ENCODE results near the gene C1QTNF6. TPM values are rescaled to one million over a fixed set of nuclear protein-coding genes. Genes with fewer than 3 reads are reported as not detected.

Gene C1QTNF6
- total RNA-seq, 1 experiment from 2014 or later: 15.2 TPM

DNA sequence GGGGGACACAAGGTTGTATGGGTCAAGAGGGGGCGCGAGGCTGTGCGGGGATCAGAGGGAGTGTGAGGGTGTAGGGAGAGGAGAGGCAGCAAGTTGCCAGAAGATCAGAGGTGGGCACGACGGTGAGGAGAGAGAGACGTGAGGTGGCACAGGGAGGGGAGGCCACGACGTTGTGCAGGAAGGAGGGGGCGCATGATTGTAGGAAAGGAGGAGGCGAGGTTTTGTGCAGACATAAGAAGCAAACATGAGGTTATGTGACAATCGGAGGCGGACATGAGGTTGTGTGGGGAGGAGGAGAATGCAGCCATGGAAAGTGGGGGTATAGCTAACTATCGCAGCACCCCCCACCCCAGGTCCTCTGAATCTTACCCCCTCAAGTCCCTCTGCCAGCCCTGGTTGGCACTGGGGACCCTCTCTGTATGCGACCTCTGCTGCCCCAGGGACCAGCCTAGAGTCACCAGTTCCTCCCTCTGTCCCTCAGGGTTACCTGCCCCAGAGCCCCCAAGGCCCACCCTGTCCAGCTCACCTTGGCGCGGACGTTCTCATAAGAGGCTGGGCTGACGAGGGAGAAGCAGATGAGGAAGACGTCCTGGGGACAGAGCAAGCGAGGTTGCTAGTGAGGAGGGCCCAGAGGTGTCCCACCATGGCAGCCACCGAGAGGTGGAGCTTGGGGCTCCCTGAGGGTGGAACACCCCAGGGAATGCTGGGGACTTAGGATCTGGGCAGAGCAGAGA, 43.5 kb upstream of the C1QTNF6 start:
- ChIA-PET RAD21 (ENCODE audit: low non-redundant PET in 1 of 2, low total read pairs in 2 of 2, uncharacterized antibody in 2 of 2, unreplicated experiment in 2 of 2) (no interaction called here), CTCF (interaction anchor here (0.9 kb wide), 1 partner anchor 29 kb away, joined by 3 read pairs; no protein-coding TSS in a partner anchor), POLR2A (no interaction called here)
- no peak overlapping the region for H3K9ac ChIP-seq (ENCODE audit: low read length)
- no peaks in the 10 kb centered on the region for H3K9me3 ChIP-seq (ENCODE audit: control insufficient read depth in 1 of 2, insufficient read depth in 1 of 2, low read depth in 1 of 2, low read length in 2 of 2)
- peaks cover 24 to 41% of the 10 kb centered on the region in 2 experiments for H3K4me1 ChIP-seq (ENCODE audit: control insufficient read depth in 1 of 2, insufficient read depth in 2 of 2, low read length in 2 of 2)
- no TSS peak for BruUV-seq (replicated peaks)
- H3K4me3 ChIP-seq (replicated peaks in 1 of 2; ENCODE audit: low read depth in 1 of 2, low read length in 2 of 2): no peak overlapping the region
- no peak overlapping the region for H3K4me2 ChIP-seq (ENCODE audit: low read length)
- H3K36me3 ChIP-seq (ENCODE audit: control insufficient read depth in 1 of 2, insufficient read depth in 2 of 2, low read length in 2 of 2): no peaks in the 10 kb centered on the region
- no peak overlapping the region for H2AFZ ChIP-seq (ENCODE audit: low read depth, low read length, poor library complexity, severe bottlenecking)
- H3K9me2 ChIP-seq (ENCODE audit: insufficient read depth): no peaks in the 10 kb centered on the region
- no peak for DNase-seq (ENCODE audit: low read depth, low spot score)
- no peaks in the 10 kb centered on the region for H3K27me3 ChIP-seq (ENCODE audit: insufficient read depth, low read length)
- no peak for TF ChIP-seq FOSL1 (IDR thresholded peaks at IDR 0.05; ENCODE audit: low read depth)
- TF ChIP-seq, protein P1, sequence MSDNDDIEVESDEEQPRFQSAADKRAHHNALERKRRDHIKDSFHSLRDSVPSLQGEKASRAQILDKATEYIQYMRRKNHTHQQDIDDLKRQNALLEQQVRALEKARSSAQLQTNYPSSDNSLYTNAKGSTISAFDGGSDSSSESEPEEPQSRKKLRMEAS (IDR thresholded peaks at IDR 0.05): no peak
- TF ChIP-seq EZH2 (IDR thresholded peaks at IDR 0.05): no peak
- no peak for TF ChIP-seq SIN3A (IDR thresholded peaks at IDR 0.05; ENCODE audit: low read depth)
- no peak for TF ChIP-seq TCF7L2 (IDR thresholded peaks at IDR 0.05; ENCODE audit: borderline replicate concordance, extremely low read depth, insufficient read depth, insufficient read length)
- no peak for TF ChIP-seq CEBPB (IDR thresholded peaks at IDR 0.05; ENCODE audit: low read depth)
- TF ChIP-seq POLR2A (IDR thresholded peaks at IDR 0.05; ENCODE audit: borderline replicate concordance, extremely low read depth, insufficient read depth, insufficient read length): no peak
- no peak for TF ChIP-seq JUND (IDR thresholded peaks at IDR 0.05)
- TF ChIP-seq POLR2AphosphoS5 (IDR thresholded peaks at IDR 0.05; ENCODE audit: low read depth, low read length): no peak
- TF ChIP-seq ZNF274 (IDR thresholded peaks at IDR 0.05; ENCODE audit: low read depth, low read length): no peak
- TF ChIP-seq ZFX (IDR thresholded peaks at IDR 0.05): no peak
- TF ChIP-seq, protein P2, sequence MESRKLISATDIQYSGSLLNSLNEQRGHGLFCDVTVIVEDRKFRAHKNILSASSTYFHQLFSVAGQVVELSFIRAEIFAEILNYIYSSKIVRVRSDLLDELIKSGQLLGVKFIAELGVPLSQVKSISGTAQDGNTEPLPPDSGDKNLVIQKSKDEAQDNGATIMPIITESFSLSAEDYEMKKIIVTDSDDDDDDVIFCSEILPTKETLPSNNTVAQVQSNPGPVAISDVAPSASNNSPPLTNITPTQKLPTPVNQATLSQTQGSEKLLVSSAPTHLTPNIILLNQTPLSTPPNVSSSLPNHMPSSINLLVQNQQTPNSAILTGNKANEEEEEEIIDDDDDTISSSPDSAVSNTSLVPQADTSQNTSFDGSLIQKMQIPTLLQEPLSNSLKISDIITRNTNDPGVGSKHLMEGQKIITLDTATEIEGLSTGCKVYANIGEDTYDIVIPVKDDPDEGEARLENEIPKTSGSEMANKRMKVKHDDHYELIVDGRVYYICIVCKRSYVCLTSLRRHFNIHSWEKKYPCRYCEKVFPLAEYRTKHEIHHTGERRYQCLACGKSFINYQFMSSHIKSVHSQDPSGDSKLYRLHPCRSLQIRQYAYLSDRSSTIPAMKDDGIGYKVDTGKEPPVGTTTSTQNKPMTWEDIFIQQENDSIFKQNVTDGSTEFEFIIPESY (IDR thresholded peaks at IDR 0.05; ENCODE audit: extremely low read depth, insufficient replicate concordance, low read length): no peak
- TF ChIP-seq YY1 (IDR thresholded peaks at IDR 0.05; ENCODE audit: extremely low read depth, insufficient replicate concordance, low read depth, low read length): no peak
- no peak for TF ChIP-seq CBX3 (IDR thresholded peaks at IDR 0.05; ENCODE audit: low read depth)
- no peaks in the 10 kb centered on the region for H4K20me1 ChIP-seq (ENCODE audit: insufficient read depth)
- ATAC-seq: no peak
- H3K27ac ChIP-seq (ENCODE audit: low read depth, low read length): no peak overlapping the region
- H3K79me2 ChIP-seq (ENCODE audit: insufficient read depth, low read length): no peaks in the 10 kb centered on the region
- intact Hi-C loops (cut with micrococcal nuclease): no loop called here

Measured in HCT116 (cell line).